ENCODE data around the gene PCSK9. TPM values are rescaled to one million over a fixed set of nuclear protein-coding genes. Genes with fewer than 3 reads are reported as not detected.

Gene PCSK9
- total and polyA plus RNA-seq, 2 of the 4 experiments (the other 2 are of a cell fraction) = under 0.01 to 0.17 TPM

DNA sequence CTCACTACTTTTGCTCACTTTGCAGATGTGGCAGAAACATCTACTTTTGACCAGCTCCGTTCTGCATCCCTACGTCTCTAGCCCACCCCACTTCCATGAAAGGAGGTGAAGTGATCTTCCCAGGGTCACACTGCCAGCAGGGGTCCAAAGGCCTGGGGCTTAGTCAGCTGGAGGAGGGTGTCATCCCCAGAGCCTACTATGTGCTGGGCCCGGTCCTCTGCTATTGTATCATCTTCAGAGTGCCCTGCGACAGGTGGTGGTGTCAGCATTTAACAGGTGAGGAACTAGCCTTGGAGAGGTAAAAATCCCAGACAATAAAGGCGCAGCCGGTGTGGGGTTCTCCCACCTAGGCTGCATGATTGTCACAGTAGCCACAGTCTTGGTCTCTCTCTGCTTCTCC lies 46.2 kb upstream of the PCSK9 start:
- in situ Hi-C loops (cut with MboI; ENCODE audit: low sequenced_read_pairs) (no loop called here), dilution Hi-C loops (cut with HindIII; ENCODE audit: low sequenced_read_pairs, unreplicated experiment) (no loop called here), intact Hi-C loops (cut with micrococcal nuclease) (no loop called here)
- H3K79me1 ChIP-seq (ENCODE audit: low read depth in 1 of 2, low read length in 2 of 2) = no peaks in the 10 kb centered on the region
- H4K8ac ChIP-seq (ENCODE audit: low read depth in 2 of 2, low read length in 2 of 2) = no peak overlapping the region
- H3K4me2 ChIP-seq (ENCODE audit: low read depth, low read length) = no peak overlapping the region
- H2BK20ac ChIP-seq (ENCODE audit: low read depth, low read length) = no peak overlapping the region
- peaks cover 51% of the 10 kb centered on the region for H3K27me3 ChIP-seq (ENCODE audit: control insufficient read depth, insufficient read depth, low read length)
- H3K9me1 ChIP-seq (ENCODE audit: insufficient read depth, low read length) = no peaks in the 10 kb centered on the region
- H3K9ac ChIP-seq (ENCODE audit: low read depth, low read length) = no peak overlapping the region
- BruUV-seq (replicated peaks) = no TSS peak
- no peak overlapping the region for H3K27ac ChIP-seq (ENCODE audit: insufficient read depth, low read length)
- H2AK9ac ChIP-seq (replicated peaks; ENCODE audit: low read depth, low read length, poor library complexity) = no peak overlapping the region
- H2BK5ac ChIP-seq (ENCODE audit: low read depth, low read length, poor library complexity, severe bottlenecking) = no peak overlapping the region
- no peak overlapping the region for H2AK5ac ChIP-seq (ENCODE audit: low read depth, low read length)
- no peaks in the 10 kb centered on the region for H3K36me3 ChIP-seq (ENCODE audit: control insufficient read depth, insufficient read depth, low read length)
- H3K56ac ChIP-seq (ENCODE audit: extremely low read depth, insufficient read depth, low read length) = no peak overlapping the region
- no peaks in the 10 kb centered on the region for H3K4me1 ChIP-seq (ENCODE audit: control insufficient read depth, insufficient read depth, low read length)
- no peak overlapping the region for H4K5ac ChIP-seq (ENCODE audit: low read depth, low read length)
- H2BK15ac ChIP-seq (ENCODE audit: low read depth, low read length) = no peak overlapping the region
- no peak overlapping the region for H2AFZ ChIP-seq (replicated peaks; ENCODE audit: low read length, poor library complexity)
- no peak overlapping the region for H4K91ac ChIP-seq (ENCODE audit: insufficient read depth, low read depth, low read length)
- no peak for DNase-seq
- no peak overlapping the region for H3K14ac ChIP-seq (replicated peaks; ENCODE audit: low read depth, low read length)
- H3K23ac ChIP-seq (ENCODE audit: low read depth, low read length) = no peak overlapping the region
- H3K18ac ChIP-seq (ENCODE audit: low read depth, low read length) = no peak overlapping the region
- no peaks in the 10 kb centered on the region for H3K9me3 ChIP-seq (ENCODE audit: control insufficient read depth, insufficient read depth, low read length)
- no peak for TF ChIP-seq RFX5 (IDR thresholded peaks at IDR 0.05; ENCODE audit: low read depth, low read length)
- TF ChIP-seq FOS (IDR thresholded peaks at IDR 0.05; ENCODE audit: low read depth, low read length) = no peak
- no peak for TF ChIP-seq POLR2A (IDR thresholded peaks at IDR 0.05; ENCODE audit: low read depth, low read length)
- TF ChIP-seq MXI1 (IDR thresholded peaks at IDR 0.05; ENCODE audit: borderline replicate concordance, low read depth, low read length) = no peak
- TF ChIP-seq NFE2L2 (IDR thresholded peaks at IDR 0.05; ENCODE audit: low read depth, low read length) = no peak
- no peak for TF ChIP-seq CEBPB (IDR thresholded peaks at IDR 0.05; ENCODE audit: low read depth, low read length)
- no peak for TF ChIP-seq SMC3 (IDR thresholded peaks at IDR 0.05; ENCODE audit: low read depth, low read length)
- TF ChIP-seq, protein P1, sequence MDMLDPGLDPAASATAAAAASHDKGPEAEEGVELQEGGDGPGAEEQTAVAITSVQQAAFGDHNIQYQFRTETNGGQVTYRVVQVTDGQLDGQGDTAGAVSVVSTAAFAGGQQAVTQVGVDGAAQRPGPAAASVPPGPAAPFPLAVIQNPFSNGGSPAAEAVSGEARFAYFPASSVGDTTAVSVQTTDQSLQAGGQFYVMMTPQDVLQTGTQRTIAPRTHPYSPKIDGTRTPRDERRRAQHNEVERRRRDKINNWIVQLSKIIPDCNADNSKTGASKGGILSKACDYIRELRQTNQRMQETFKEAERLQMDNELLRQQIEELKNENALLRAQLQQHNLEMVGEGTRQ (IDR thresholded peaks at IDR 0.05; ENCODE audit: low read depth, low read length) = no peak
- TF ChIP-seq, protein P2, sequence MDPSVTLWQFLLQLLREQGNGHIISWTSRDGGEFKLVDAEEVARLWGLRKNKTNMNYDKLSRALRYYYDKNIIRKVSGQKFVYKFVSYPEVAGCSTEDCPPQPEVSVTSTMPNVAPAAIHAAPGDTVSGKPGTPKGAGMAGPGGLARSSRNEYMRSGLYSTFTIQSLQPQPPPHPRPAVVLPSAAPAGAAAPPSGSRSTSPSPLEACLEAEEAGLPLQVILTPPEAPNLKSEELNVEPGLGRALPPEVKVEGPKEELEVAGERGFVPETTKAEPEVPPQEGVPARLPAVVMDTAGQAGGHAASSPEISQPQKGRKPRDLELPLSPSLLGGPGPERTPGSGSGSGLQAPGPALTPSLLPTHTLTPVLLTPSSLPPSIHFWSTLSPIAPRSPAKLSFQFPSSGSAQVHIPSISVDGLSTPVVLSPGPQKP (IDR thresholded peaks at IDR 0.05; ENCODE audit: borderline replicate concordance, low read depth, low read length) = no peak
- TF ChIP-seq MAZ (IDR thresholded peaks at IDR 0.05; ENCODE audit: borderline replicate concordance, low read depth, low read length) = no peak
- no peak for TF ChIP-seq BHLHE40 (IDR thresholded peaks at IDR 0.05; ENCODE audit: low read depth, low read length)
- TF ChIP-seq MAFK (IDR thresholded peaks at IDR 0.05; ENCODE audit: low read depth, low read length) = no peak
- TF ChIP-seq RCOR1 (IDR thresholded peaks at IDR 0.05; ENCODE audit: insufficient replicate concordance, low read length) = no peak
- TF ChIP-seq, protein P3, sequence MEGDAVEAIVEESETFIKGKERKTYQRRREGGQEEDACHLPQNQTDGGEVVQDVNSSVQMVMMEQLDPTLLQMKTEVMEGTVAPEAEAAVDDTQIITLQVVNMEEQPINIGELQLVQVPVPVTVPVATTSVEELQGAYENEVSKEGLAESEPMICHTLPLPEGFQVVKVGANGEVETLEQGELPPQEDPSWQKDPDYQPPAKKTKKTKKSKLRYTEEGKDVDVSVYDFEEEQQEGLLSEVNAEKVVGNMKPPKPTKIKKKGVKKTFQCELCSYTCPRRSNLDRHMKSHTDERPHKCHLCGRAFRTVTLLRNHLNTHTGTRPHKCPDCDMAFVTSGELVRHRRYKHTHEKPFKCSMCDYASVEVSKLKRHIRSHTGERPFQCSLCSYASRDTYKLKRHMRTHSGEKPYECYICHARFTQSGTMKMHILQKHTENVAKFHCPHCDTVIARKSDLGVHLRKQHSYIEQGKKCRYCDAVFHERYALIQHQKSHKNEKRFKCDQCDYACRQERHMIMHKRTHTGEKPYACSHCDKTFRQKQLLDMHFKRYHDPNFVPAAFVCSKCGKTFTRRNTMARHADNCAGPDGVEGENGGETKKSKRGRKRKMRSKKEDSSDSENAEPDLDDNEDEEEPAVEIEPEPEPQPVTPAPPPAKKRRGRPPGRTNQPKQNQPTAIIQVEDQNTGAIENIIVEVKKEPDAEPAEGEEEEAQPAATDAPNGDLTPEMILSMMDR (conservative IDR thresholded peaks at IDR 0.05; ENCODE audit: low read depth, low read length) = no peak
- no peak for TF ChIP-seq RAD21 (IDR thresholded peaks at IDR 0.05; ENCODE audit: low read length)
- TF ChIP-seq CHD1 (IDR thresholded peaks at IDR 0.05; ENCODE audit: low read depth, low read length) = no peak
- no peak overlapping the region for H3K4me3 ChIP-seq (ENCODE audit: insufficient read depth, low read depth, low read length)
- ChIA-PET CTCF (no interaction called here), POLR2A (ENCODE audit: unreplicated experiment) (no interaction called here)
- no peak overlapping the region for H3K4ac ChIP-seq (ENCODE audit: low read depth, low read length)
- WGBS, 2 experiments (ENCODE audit: extremely low coverage in 2 of 2, insufficient read length in 1 of 2) = no CpG with 5 or more reads among the region's 6 CpGs
- peaks cover 7% of the 10 kb centered on the region; the same call in 1 of the 2 replicates for H4K20me1 ChIP-seq (ENCODE audit: insufficient read depth, low read length)
- no peak overlapping the region for H2BK120ac ChIP-seq (ENCODE audit: low read depth, low read length)
- ATAC-seq (ENCODE audit: low read depth) = no peak

Data from IMR-90 (cell line).